IPS-15b (cell line): ENCODE data around the gene DNAJC7.

Source experiments
- H3K27me3 ChIP-seq: one replicate; pipeline ENCODE4 v1.6.1; 2013; ENCODE audit warnings: low read length; ENCODE audit not compliant: control insufficient read depth, insufficient read depth
- H3K36me3 ChIP-seq: one replicate; pipeline ENCODE4 v1.6.1; 2013; ENCODE audit warnings: low read length; ENCODE audit not compliant: control insufficient read depth, insufficient read depth
- H3K4me1 ChIP-seq: one replicate; pipeline ENCODE4 v1.6.1; 2013; ENCODE audit warnings: mild to moderate bottlenecking, low read length; ENCODE audit not compliant: control insufficient read depth, insufficient read depth
- H3K4me3 ChIP-seq: one replicate; pipeline ENCODE4 v1.5.1; 2013; ENCODE audit warnings: low read depth, low read length
- H3K9ac ChIP-seq: one replicate; pipeline ENCODE4 v1.6.1; 2013; ENCODE audit warnings: low read depth, mild to moderate bottlenecking, low read length
- H3K9me3 ChIP-seq: one replicate; pipeline ENCODE4 v1.6.1; 2013; ENCODE audit warnings: mild to moderate bottlenecking, low read length; ENCODE audit not compliant: control insufficient read depth, insufficient read depth

DNAJC7 gene

DNA sequence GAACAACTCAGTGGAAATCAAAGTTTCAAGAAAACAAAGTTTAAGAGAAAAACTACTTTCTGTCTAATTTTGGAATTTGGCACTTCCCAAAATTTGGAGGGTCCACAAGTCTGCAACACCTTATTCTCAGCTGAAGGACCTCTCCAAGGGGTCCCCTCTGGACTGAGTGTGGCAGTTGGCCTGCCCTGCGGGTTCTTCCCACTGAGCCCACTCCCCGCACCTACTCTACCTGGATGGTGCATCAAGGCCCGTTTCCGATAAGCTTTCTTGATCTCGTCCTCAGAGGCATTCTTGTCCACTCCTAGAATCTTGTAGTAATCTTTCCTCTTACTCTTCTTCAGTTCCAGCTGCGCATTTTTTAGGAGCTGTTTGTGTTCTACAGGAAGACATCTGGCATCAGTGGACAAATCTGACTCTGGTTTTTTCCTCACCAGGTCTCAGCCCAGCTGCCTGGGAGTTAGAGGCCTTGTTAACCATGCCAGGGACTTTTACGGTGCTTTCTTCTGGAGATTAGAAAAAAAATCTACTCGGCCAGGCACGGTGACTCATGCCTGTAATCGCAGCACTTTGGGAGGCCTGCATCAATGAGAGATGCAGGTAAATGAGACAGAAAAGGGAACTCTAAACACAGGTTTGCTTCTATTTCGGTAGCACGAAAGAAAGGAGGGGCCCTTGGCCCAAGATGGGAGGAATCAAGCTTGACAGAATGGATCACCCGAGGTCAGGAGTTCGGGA lies 35.0 kb downstream of the DNAJC7 start:
- Histone ChIP-seq H3K4me3 (no peak overlapping the region), H3K4me1 (no peaks in the 10 kb centered on the region), H3K9ac (no peak overlapping the region), H3K36me3 (peaks cover 66% of the 10 kb centered on the region), H3K9me3 (no peaks in the 10 kb centered on the region), H3K27me3 (no peaks in the 10 kb centered on the region)

GRCh38 chr17:41977991-41978390 lies 39.2 kb downstream of the DNAJC7 start:
- no peaks in the 10 kb centered on the region for H3K4me1 ChIP-seq
- no peak overlapping the region for H3K4me3 ChIP-seq
- no peaks in the 10 kb centered on the region for H3K27me3 ChIP-seq
- no peak overlapping the region for H3K9ac ChIP-seq
- peaks cover 80% of the 10 kb centered on the region for H3K36me3 ChIP-seq
- no peaks in the 10 kb centered on the region for H3K9me3 ChIP-seq

DNA sequence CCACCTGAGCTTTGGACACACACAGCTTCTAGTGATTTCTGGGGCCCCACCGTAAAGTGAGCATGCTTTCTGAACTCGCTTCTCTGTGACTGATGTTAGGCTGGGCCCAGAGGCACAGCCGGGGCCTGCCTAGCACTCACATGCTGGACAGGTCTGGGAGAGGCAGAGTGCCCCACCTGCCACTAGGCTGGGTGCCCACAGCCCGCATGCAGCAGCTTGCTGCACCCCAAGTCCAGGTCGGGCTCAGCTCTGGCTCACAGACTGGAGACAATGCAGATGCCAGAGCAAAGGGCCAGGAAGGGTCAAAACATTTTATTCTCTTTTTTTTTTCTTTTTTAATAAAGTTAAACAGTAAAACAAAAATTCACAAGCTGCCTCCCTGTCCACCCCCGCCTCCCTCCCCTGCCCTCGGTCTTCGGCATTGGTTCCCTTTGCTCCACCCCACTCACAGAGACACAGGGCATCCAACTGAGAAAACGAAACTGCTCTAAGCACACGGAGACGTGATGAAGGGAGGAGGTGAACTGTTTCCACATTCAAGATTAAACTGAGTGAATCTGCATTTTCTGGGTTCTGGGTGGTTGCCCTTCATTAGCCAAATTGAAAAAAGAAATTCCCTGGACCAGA lies 41.0 kb downstream of the DNAJC7 start:
- Histone ChIP-seq H3K27me3 (no peaks in the 10 kb centered on the region), H3K36me3 (peaks cover 75% of the 10 kb centered on the region), H3K4me3 (no peak overlapping the region), H3K4me1 (no peaks in the 10 kb centered on the region), H3K9ac (no peak overlapping the region), H3K9me3 (no peaks in the 10 kb centered on the region)

DNA sequence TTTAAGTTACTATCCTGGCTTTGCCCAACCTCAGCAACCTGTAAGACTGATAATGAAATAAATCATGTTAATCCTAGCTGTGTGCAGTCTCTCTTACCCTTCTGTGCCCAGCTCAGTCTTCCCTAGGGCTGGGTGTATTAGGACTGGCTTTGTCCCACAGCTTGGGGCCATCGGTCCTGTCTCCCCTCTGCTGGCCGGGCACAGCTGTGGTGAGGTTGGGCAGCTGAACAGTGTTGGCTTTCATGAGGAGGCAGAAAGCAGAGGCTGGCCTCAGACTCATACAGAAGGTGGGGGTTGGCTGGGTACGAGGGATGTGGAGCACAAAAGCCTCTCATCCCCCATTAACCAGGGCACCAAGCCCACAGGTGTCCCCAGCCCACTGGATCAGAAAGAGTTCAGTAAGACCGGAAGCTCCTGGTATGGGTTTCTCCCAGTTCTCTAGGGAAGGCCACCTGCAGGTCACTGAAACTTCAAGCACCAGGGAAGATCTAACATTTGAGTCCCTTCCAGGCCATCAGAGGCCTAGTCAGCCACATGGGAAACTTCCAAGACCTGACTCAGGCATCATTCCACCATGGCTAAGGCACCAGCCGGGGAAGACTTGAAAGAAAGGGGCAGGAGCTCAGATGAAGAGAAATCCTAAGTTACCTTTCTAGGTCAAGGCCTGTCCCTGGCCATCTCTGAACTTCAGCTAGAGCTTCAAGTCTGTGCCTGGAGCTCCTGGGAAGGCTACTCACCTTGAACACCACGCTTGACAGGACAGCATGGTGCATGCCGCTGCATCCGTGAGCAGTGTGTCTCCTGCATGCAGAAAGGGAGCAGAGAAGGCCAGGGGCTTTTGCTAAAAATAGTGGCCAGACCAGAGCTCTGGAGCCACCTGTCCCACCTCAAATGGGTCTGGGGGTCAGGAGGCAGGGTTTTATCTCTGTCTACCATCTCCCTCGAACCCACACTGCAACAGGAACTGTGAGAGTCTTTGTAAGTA lies 41.8 kb downstream of the DNAJC7 start:
- H3K36me3 ChIP-seq = peaks cover 72% of the 10 kb centered on the region

GRCh38 chr17:41974658-41975057 lies 42.6 kb downstream of the DNAJC7 start:
- Histone ChIP-seq H3K27me3 (no peaks in the 10 kb centered on the region), H3K4me3 (no peak overlapping the region), H3K4me1 (no peaks in the 10 kb centered on the region), H3K9ac (no peak overlapping the region), H3K36me3 (peaks cover 71% of the 10 kb centered on the region), H3K9me3 (no peaks in the 10 kb centered on the region)

More for the DNA sequence above, 41.8 kb downstream of the DNAJC7 start:
- H3K9me3 ChIP-seq = no peaks in the 10 kb centered on the region
- no peak overlapping the region for H3K9ac ChIP-seq
- no peak overlapping the region for H3K4me3 ChIP-seq
- H3K4me1 ChIP-seq = no peaks in the 10 kb centered on the region
- no peaks in the 10 kb centered on the region for H3K27me3 ChIP-seq

- no peaks in the 10 kb centered on the region for H3K9me3 ChIP-seq
- no peak overlapping the region for H3K4me3 ChIP-seq
- H3K9ac ChIP-seq = no peak overlapping the region
- H3K27me3 ChIP-seq = no peaks in the 10 kb centered on the region
- peaks cover 71% of the 10 kb centered on the region for H3K36me3 ChIP-seq
- H3K4me1 ChIP-seq = no peaks in the 10 kb centered on the region
Measured at GRCh38 chr17:41974031-41974430, 43.2 kb downstream of the DNAJC7 start.

DNA sequence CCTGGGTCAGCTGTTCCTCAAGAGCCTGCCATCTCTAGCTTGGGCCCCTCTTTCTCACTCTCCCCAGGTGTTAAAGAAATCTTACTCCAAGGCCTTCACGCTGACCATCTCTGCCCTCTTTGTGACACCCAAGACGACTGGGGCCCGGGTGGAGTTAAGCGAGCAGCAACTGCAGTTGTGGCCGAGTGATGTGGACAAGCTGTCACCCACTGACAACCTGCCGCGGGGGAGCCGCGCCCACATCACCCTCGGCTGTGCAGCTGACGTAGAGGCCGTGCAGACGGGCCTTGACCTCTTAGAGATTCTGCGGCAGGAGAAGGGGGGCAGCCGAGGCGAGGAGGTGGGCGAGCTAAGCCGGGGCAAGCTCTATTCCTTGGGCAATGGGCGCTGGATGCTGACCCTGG lies 43.8 kb downstream of the DNAJC7 start:
- Histone ChIP-seq H3K36me3 (peaks cover 75% of the 10 kb centered on the region), H3K9me3 (no peaks in the 10 kb centered on the region), H3K4me1 (no peaks in the 10 kb centered on the region), H3K27me3 (no peaks in the 10 kb centered on the region), H3K4me3 (no peak overlapping the region), H3K9ac (no peak overlapping the region)

DNA sequence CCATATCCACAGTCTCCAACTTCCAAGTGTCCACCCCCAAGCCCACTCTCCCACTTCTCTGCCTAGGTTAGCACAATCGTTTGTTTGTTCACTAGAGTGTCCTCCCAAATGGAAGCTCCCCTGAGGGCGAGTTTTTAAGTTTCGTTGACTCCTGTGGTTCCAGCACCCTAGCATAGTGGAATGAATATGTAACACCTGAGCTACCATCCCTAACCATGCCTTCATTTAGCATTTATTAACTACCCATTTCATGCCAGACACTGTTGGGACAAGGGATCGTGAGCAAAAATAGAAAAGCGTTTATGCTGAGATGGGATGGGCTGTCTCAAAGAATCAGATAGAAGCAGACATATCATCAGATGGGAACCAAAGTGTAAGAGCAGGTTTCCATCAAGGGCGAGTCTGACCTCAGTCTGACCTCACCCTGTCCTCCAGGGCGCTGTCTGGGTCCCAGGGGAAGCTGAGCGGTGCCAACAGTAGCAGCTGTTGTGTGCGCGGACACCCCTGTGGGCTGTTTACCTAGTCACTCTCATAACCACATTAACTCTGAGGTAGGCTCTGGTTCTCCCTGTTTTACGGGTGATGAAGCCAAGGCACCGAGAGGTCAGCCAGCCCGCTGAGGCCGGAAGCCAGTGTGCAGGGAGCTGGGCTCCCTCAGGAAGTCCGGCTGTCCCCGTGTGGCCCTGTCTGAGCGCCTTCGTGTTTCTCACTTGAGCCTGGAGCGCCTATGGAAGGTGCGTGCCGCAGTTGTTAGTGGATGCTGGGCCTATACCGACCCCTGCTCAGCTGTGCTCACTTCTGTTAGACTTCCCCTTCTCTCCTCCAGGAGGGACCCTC lies 44.5 kb downstream of the DNAJC7 start:
- peaks cover 2% of the 10 kb centered on the region for H3K4me1 ChIP-seq
- no peak overlapping the region for H3K4me3 ChIP-seq
- peaks cover 69% of the 10 kb centered on the region for H3K36me3 ChIP-seq

DNA sequence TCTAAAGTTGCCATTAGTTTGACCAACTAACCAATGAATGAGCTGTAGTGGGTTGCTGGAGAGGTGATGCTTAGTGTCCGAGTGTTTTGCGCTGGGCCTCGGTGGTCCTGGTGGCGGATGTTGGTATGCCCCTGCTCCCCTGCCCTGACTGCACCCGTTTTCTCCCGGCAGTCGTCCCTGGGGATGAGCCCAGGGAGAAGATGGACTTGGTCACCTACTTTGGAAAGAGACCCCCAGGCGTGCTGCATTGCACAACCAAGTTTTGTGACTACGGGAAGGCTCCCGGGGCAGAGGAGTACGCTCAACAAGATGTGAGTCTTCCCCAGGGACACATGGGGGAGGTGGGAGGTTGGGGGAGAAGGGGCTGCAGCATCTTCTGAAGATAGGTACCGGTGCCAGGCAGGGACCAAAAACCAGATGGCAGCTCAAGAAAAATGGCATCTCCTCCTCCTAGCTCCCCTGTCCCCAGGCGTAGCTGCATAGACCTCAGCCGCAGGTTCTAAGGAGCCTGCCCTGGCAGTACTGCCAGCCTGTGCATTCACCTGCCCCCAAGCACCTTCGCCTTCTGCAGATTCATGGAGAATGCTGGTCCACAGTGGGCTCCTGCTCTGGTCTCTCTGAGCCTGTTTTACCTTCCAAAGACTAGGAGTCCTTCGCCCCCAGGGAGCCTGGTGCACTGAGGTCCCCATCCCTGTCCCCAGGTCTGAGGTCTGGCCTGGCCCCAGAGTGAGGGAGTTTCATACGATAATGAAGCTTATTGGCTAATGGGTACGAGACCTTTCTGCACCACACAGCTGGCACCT lies 45.3 kb downstream of the DNAJC7 start:
- H3K4me1 ChIP-seq = peaks cover 2% of the 10 kb centered on the region
- H3K27me3 ChIP-seq = no peaks in the 10 kb centered on the region
- peaks cover 61% of the 10 kb centered on the region for H3K36me3 ChIP-seq
- no peak overlapping the region for H3K4me3 ChIP-seq
- H3K9me3 ChIP-seq = no peaks in the 10 kb centered on the region
- H3K9ac ChIP-seq = no peak overlapping the region

More for the DNA sequence above, 44.5 kb downstream of the DNAJC7 start:
- Histone ChIP-seq H3K9ac (no peak overlapping the region), H3K27me3 (no peaks in the 10 kb centered on the region), H3K9me3 (no peaks in the 10 kb centered on the region)

- Histone ChIP-seq H3K9me3 (no peaks in the 10 kb centered on the region), H3K27me3 (no peaks in the 10 kb centered on the region), H3K36me3 (peaks cover 51% of the 10 kb centered on the region), H3K9ac (no peak overlapping the region), H3K4me1 (peaks cover 2% of the 10 kb centered on the region), H3K4me3 (no peak overlapping the region)
Measured at GRCh38 chr17:41970901-41971331, 46.3 kb downstream of the DNAJC7 start.
